Neural progenitor cell (in vitro differentiated cells): Measurements from ENCODE around the gene LAMTOR1.

Experiments used
- CTCF ChIP-seq: fragments of 200-600 bp; sonication (generic); IDR thresholded peaks from 2 replicates; pipeline ENCODE4 v1.5.1; 2017; ENCODE audit warnings: antibody characterized with exemption, mild to moderate bottlenecking
- EZH2 ChIP-seq: fragments of 200-600 bp; sonication (generic); IDR thresholded peaks from 2 replicates; pipeline ENCODE4 v1.6.1; 2017; ENCODE audit warnings: antibody characterized with exemption, mild to moderate bottlenecking, moderate library complexity
- EZH2phosphoT487 ChIP-seq: fragments of 200-600 bp; sonication (generic); IDR thresholded peaks from 2 replicates; pipeline ENCODE4 v1.6.1; 2017; ENCODE audit warnings: antibody characterized with exemption

DNA sequence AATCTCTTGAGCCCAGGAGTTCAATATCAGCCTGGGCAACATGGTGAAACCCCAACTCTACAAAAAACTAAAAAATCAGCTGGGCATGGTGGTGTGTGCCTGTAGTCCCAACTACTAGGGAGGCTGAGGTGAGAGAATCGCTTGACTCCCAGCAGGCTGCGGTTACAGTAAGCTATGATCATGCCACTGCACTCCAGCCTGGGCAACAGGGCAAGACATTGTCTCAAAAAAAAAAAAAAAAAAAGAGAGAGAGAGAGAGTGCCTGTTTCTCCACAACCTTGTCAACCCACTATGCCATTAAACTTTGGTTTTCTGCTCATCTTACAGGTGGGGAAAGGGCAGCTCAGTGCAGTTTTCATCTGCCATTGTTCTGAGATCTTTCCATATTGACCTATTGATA is 37.6 kb upstream of the LAMTOR1 start:
- TF ChIP-seq EZH2 = no peak
- TF ChIP-seq CTCF = no peak
- TF ChIP-seq EZH2phosphoT487 = no peak
